ENCODE results near the gene TMEM178A. TPM values are rescaled to one million over a fixed set of nuclear protein-coding genes. Genes with fewer than 3 reads are reported as not detected.

TMEM178A gene
- total RNA-seq, 1 donor from 2014 or later, result 19.2 TPM

- Mint-ChIP-seq H3K4me3 (no peak overlapping the region), H3K9me3 (no peaks in the 10 kb centered on the region)
- no peak overlapping the region for H3K9ac ChIP-seq
These were observed 45.6 kb upstream of the TMEM178A start for GRCh38 chr2:39620067-39620466.

GRCh38 chr2:39621596-39621995 lies 44.1 kb upstream of the TMEM178A start:
- H3K4me1 Mint-ChIP-seq, result peaks cover 15% of the 10 kb centered on the region
- no peaks in the 10 kb centered on the region for H3K27me3 ChIP-seq
- no peak overlapping the region for H3K9ac ChIP-seq
- no peak for DNase-seq (ENCODE audit: low spot score)
- TF ChIP-seq EZH2phosphoT487 (IDR thresholded peaks at IDR 0.05) (no peak), EZH2 (IDR thresholded peaks at IDR 0.05) (no peak), CTCF (IDR thresholded peaks at IDR 0.05) (no peak)
- H3K4me2 ChIP-seq, result no peak overlapping the region
- no peaks in the 10 kb centered on the region for H3K9me3 ChIP-seq (ENCODE audit: low read depth)
- H3K4me1 ChIP-seq, result peaks cover 7% of the 10 kb centered on the region
- no peaks in the 10 kb centered on the region for H3K27me3 Mint-ChIP-seq (ENCODE audit: insufficient read depth, low read depth)
- no peaks in the 10 kb centered on the region for H3K36me3 ChIP-seq
- no peaks in the 10 kb centered on the region for H3F3A ChIP-seq (ENCODE audit: low read depth)
- no peak overlapping the region for H3K27ac ChIP-seq
- H3K36me3 Mint-ChIP-seq, result no peaks in the 10 kb centered on the region
- no peak overlapping the region for H3K27ac Mint-ChIP-seq
- H3K9me3 Mint-ChIP-seq, result no peaks in the 10 kb centered on the region
- H3K4me3 ChIP-seq, result no peak overlapping the region
- H4K20me1 ChIP-seq (ENCODE audit: low read depth), result no peaks in the 10 kb centered on the region
- no peak overlapping the region for H2AFZ ChIP-seq (replicated peaks)
- H3K79me2 ChIP-seq (ENCODE audit: low read depth), result no peaks in the 10 kb centered on the region
- no peak overlapping the region for H3K4me3 Mint-ChIP-seq

More at GRCh38 chr2:39620067-39620466, 45.6 kb upstream of the TMEM178A start:
- H3F3A ChIP-seq (ENCODE audit: low read depth), result no peaks in the 10 kb centered on the region
- H3K79me2 ChIP-seq (ENCODE audit: low read depth), result no peaks in the 10 kb centered on the region
- no peaks in the 10 kb centered on the region for H3K27me3 ChIP-seq
- peaks cover 6% of the 10 kb centered on the region for H3K4me1 ChIP-seq
- no peak overlapping the region for H3K4me2 ChIP-seq
- TF ChIP-seq CTCF (IDR thresholded peaks at IDR 0.05) (no peak), EZH2 (IDR thresholded peaks at IDR 0.05) (no peak), EZH2phosphoT487 (IDR thresholded peaks at IDR 0.05) (no peak)
- no peaks in the 10 kb centered on the region for H3K36me3 Mint-ChIP-seq
- no peak overlapping the region for H3K4me3 ChIP-seq
- no peak for DNase-seq (ENCODE audit: low spot score)
- H3K27ac Mint-ChIP-seq, result no peak overlapping the region
- no peaks in the 10 kb centered on the region for H3K27me3 Mint-ChIP-seq (ENCODE audit: insufficient read depth, low read depth)
- no peaks in the 10 kb centered on the region for H3K9me3 ChIP-seq (ENCODE audit: low read depth)
- peaks cover 21% of the 10 kb centered on the region for H3K4me1 Mint-ChIP-seq
- H4K20me1 ChIP-seq (ENCODE audit: low read depth), result no peaks in the 10 kb centered on the region
- no peak overlapping the region for H3K27ac ChIP-seq
- H3K36me3 ChIP-seq, result no peaks in the 10 kb centered on the region
- no peak overlapping the region for H2AFZ ChIP-seq (replicated peaks)

GRCh38 chr2:39622860-39623259 lies 42.9 kb upstream of the TMEM178A start:
- Histone ChIP-seq H4K20me1 (ENCODE audit: low read depth) (no peaks in the 10 kb centered on the region), H3K27ac (no peak overlapping the region), H3K27me3 (no peaks in the 10 kb centered on the region), H3K79me2 (ENCODE audit: low read depth) (no peaks in the 10 kb centered on the region), H3F3A (ENCODE audit: low read depth) (no peaks in the 10 kb centered on the region), H3K4me2 (no peak overlapping the region), H2AFZ (replicated peaks) (no peak overlapping the region), H3K36me3 (no peaks in the 10 kb centered on the region), H3K9me3 (ENCODE audit: low read depth) (no peaks in the 10 kb centered on the region), H3K4me1 (peaks cover 7% of the 10 kb centered on the region), H3K9ac (no peak overlapping the region), H3K4me3 (no peak overlapping the region)
- Mint-ChIP-seq H3K36me3 (no peaks in the 10 kb centered on the region), H3K27ac (no peak overlapping the region), H3K27me3 (ENCODE audit: insufficient read depth, low read depth) (peaks cover 3% of the 10 kb centered on the region), H3K4me3 (no peak overlapping the region), H3K9me3 (peaks cover 2% of the 10 kb centered on the region), H3K4me1 (peaks cover 17% of the 10 kb centered on the region)
- no peak for TF ChIP-seq CTCF (IDR thresholded peaks at IDR 0.05)
- TF ChIP-seq EZH2 (IDR thresholded peaks at IDR 0.05), result no peak
- no peak for TF ChIP-seq EZH2phosphoT487 (IDR thresholded peaks at IDR 0.05)
- no peak for DNase-seq (ENCODE audit: low spot score)

Data from neural progenitor cell (in vitro differentiated cells).